ENCODE data around the gene DTHD1. TPM values are rescaled to one million over a fixed set of nuclear protein-coding genes. Genes with fewer than 3 reads are reported as not detected.

DTHD1 gene
- total RNA-seq, 6 donors from 2014 or later = 0.83 to 47.4 (median 7.2) TPM

DNA sequence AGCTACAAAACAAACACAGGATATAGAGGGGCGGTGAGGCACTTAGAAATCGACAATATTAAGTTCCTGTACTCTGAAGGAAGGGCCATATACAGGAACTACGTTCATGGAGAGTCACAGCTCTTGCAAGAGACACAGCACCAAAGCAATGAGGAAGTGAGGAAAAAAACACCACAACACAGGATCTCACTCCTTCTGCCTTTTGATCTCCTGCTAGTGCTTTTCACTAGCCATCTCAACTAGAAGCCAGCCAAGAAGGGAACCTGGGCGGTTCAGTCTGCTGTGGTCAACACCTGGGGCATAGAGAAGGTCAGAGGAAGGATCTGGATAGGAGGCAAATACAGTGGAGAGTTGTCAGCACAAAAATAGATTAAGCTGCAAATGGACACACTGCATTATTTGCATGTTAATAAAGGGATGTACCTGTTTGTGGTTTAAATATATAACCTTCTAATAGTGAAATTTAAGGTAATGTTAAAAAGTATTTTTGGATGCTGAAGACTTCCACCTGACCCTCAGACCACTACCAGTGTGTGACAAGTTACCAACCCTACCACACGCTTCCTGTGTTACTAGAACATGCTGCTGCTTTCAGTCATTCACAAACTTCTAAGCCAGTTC, 104.6 kb downstream of the DTHD1 start:
- WGBS, 2 donors = 27 to 40% methylated on average over 5 of the region's 5 CpGs
- TF ChIP-seq POLR2A (IDR thresholded peaks at IDR 0.05) = no peak
- TF ChIP-seq EP300 (IDR thresholded peaks at IDR 0.05) = no peak
- no peaks in the 10 kb centered on the region for H3K9me3 ChIP-seq
- no peaks in the 10 kb centered on the region for H3K27me3 ChIP-seq
- peak in 1 of 2 donors; percentile 22 for DNase-seq
- no peak overlapping the region for H3K27ac ChIP-seq
- no peaks in the 10 kb centered on the region for H3K36me3 ChIP-seq
- ATAC-seq (ENCODE audit: low FRiP score in 2 of 2) = peak; percentile 79 to 87
- peaks cover 0 to 3% (median 0%) of the 10 kb centered on the region in 4 donors for H3K4me1 ChIP-seq
- H3K4me3 ChIP-seq = no peak overlapping the region

DNA sequence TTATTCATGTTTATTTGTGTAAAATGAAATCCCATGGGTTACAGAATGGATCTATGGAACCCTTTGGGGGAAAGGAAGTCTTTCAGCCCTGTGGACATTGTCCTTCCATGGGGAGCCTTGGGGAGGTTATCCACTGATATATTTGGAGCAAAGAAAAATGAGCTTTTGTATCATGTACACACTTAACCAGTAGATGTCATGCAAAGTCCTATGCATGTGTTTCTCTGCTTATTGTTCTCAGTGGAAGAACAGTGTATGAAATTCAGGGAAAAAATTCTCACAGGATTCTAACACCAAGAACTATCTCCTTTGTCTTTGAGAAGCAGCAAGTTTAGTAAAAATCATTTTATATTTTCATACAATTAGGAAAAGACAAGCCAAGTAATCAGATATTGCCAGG, 105.3 kb downstream of the DTHD1 start:
- H3K27ac ChIP-seq = no peak overlapping the region
- peaks cover 0 to 3% (median 0%) of the 10 kb centered on the region in 4 donors for H3K4me1 ChIP-seq
- ATAC-seq (ENCODE audit: low FRiP score in 2 of 2) (peak in 1 of 2 donors; percentile 23), DNase-seq (no peak)
- no peaks in the 10 kb centered on the region for H3K36me3 ChIP-seq
- TF ChIP-seq EP300 (IDR thresholded peaks at IDR 0.05) (no peak), POLR2AphosphoS5 (IDR thresholded peaks at IDR 0.05) (no peak), POLR2A (IDR thresholded peaks at IDR 0.05) (no peak)
- TF ChIP-seq, protein P1, sequence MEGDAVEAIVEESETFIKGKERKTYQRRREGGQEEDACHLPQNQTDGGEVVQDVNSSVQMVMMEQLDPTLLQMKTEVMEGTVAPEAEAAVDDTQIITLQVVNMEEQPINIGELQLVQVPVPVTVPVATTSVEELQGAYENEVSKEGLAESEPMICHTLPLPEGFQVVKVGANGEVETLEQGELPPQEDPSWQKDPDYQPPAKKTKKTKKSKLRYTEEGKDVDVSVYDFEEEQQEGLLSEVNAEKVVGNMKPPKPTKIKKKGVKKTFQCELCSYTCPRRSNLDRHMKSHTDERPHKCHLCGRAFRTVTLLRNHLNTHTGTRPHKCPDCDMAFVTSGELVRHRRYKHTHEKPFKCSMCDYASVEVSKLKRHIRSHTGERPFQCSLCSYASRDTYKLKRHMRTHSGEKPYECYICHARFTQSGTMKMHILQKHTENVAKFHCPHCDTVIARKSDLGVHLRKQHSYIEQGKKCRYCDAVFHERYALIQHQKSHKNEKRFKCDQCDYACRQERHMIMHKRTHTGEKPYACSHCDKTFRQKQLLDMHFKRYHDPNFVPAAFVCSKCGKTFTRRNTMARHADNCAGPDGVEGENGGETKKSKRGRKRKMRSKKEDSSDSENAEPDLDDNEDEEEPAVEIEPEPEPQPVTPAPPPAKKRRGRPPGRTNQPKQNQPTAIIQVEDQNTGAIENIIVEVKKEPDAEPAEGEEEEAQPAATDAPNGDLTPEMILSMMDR (IDR thresholded peaks at IDR 0.05) = no peak
- H3K27me3 ChIP-seq = no peaks in the 10 kb centered on the region
- no peak overlapping the region for H3K4me3 ChIP-seq
- H3K9me3 ChIP-seq = no peaks in the 10 kb centered on the region

DNA sequence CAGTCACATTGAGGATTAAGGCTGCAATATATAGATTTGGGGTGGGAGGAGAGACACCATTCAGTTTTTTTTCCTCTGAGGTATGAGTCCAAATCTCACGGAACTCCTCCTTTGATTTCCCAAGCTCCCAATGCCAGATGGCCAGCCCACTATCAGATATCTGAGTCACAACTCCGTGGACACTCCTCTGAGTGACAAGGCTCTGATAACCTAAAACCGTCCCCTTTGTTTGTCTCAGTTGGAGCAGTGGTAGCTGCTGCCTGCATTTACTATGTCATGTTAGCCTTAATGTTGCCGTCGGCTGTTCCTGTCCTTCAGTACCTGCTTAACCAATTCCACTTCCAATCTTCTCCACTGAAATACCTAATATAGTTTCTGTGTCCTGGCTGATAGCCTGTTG, 107.3 kb downstream of the DTHD1 start:
- Histone ChIP-seq H3K4me3 (no peak overlapping the region), H3K4me1 (peaks cover 0 to 3% (median 0%) of the 10 kb centered on the region in 4 donors), H3K27me3 (no peaks in the 10 kb centered on the region), H3K27ac (no peak overlapping the region), H3K36me3 (no peaks in the 10 kb centered on the region), H3K9me3 (no peaks in the 10 kb centered on the region)
- DNase-seq = no peak
- TF ChIP-seq POLR2A (IDR thresholded peaks at IDR 0.05) = no peak
- TF ChIP-seq EP300 (IDR thresholded peaks at IDR 0.05) = no peak
- no peak for TF ChIP-seq POLR2AphosphoS5 (IDR thresholded peaks at IDR 0.05)
- TF ChIP-seq, protein P1 (IDR thresholded peaks at IDR 0.05) = no peak
- ATAC-seq (ENCODE audit: low FRiP score in 2 of 2) = no peak
- 50 to 61% methylated on average over 5 of the region's 5 CpGs for WGBS, 2 donors

DNA sequence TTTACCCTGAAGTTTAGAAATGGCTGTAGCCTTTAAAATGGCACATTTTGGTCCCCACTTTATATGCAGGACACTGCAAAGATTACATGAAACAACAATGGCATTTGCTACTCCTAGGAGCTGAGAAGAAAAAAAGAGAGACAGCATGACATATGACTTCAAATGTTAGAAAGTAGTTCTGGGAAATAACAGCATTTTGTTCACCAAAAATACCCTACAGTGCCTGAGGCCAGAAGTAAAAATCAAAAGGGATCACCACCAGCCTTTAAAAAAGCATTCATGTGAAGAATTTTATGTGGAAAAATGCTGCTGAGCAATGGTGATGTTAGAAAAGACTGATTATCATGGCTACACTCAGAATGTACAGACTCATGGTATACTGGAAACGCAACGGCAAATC, 110.0 kb downstream of the DTHD1 start:
- H3K9me3 ChIP-seq = no peaks in the 10 kb centered on the region
- H3K27ac ChIP-seq = no peak overlapping the region
- WGBS, 2 donors = 74 to 80% methylated on average over 2 of the region's 2 CpGs
- TF ChIP-seq POLR2AphosphoS5 (IDR thresholded peaks at IDR 0.05) = no peak
- TF ChIP-seq, protein P1 (IDR thresholded peaks at IDR 0.05) = no peak
- TF ChIP-seq EP300 (IDR thresholded peaks at IDR 0.05) = no peak
- TF ChIP-seq POLR2A (IDR thresholded peaks at IDR 0.05) = no peak
- no peak for ATAC-seq (ENCODE audit: low FRiP score in 2 of 2)
- H3K4me3 ChIP-seq = no peak overlapping the region
- no peak for DNase-seq
- no peaks in the 10 kb centered on the region for H3K4me1 ChIP-seq
- no peaks in the 10 kb centered on the region for H3K27me3 ChIP-seq
- no peaks in the 10 kb centered on the region for H3K36me3 ChIP-seq

DNA sequence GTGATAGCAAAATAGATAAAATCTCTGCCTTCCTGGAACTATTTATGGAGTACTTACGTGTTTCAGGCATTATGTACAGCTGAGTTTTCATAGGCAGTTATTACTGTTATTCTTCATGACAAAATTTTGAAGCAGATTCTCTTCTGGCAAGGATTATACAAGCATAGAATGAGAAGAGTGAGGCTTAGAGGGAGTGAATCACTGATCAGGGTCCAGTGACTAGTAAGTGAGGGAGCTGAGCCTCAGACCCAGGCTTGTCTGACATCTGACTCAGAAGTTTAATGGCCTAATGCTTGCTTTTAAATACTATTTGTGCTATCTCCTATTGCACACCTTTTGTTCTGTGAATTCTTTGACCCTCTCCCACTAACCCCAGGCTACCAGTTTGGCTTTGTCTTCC, 110.6 kb downstream of the DTHD1 start:
- Histone ChIP-seq H3K4me3 (no peak overlapping the region), H3K4me1 (no peaks in the 10 kb centered on the region), H3K27me3 (no peaks in the 10 kb centered on the region), H3K9me3 (no peaks in the 10 kb centered on the region), H3K27ac (no peak overlapping the region), H3K36me3 (no peaks in the 10 kb centered on the region)
- no peak for ATAC-seq (ENCODE audit: low FRiP score in 2 of 2)
- WGBS, 2 donors = 70 to 78% methylated on average over 1 of the region's 1 CpG
- TF ChIP-seq EP300 (IDR thresholded peaks at IDR 0.05) (no peak), POLR2AphosphoS5 (IDR thresholded peaks at IDR 0.05) (no peak), POLR2A (IDR thresholded peaks at IDR 0.05) (no peak)
- TF ChIP-seq, protein P1 (IDR thresholded peaks at IDR 0.05) = no peak
- no peak for DNase-seq
